GM10847 (cell line): ENCODE results near the gene CTBS.

Source experiments
- POLR2A ChIP-seq: IDR thresholded peaks from 2 replicates; pipeline ENCODE4 v1.6.1; 2011; ENCODE audit not compliant: insufficient read length; ENCODE audit errors: extremely low read depth

CTBS gene

GRCh38 chr1:84573967-84574842 lies at the start of gene CTBS:
CTBS (minus strand) TSS chr1:84574440; CDS start chr1:84574415, 25 bp downstream.
- TF ChIP-seq POLR2A: peak; percentile 98

DNA sequence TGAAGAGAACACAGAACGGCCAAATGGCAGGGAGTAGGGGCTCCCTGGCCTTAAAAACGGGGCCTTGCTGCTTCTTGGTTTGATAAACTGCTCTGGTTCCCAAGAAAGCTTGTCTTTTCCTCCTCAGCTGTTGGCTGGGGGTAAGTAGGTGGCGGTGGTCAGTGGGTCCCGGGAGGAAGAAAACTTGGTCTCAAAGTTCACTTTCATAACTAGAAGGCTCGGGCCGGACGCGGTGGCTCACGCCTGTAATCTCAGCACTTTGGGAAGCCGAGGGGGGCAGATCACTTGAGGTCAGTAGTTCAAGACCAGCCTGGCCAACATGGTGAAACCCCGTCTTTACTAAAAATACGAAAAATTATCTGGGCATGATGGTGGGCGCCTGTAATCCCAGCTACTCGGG lies 47.3 kb upstream of the CTBS start:
- no peak for TF ChIP-seq POLR2A

DNA sequence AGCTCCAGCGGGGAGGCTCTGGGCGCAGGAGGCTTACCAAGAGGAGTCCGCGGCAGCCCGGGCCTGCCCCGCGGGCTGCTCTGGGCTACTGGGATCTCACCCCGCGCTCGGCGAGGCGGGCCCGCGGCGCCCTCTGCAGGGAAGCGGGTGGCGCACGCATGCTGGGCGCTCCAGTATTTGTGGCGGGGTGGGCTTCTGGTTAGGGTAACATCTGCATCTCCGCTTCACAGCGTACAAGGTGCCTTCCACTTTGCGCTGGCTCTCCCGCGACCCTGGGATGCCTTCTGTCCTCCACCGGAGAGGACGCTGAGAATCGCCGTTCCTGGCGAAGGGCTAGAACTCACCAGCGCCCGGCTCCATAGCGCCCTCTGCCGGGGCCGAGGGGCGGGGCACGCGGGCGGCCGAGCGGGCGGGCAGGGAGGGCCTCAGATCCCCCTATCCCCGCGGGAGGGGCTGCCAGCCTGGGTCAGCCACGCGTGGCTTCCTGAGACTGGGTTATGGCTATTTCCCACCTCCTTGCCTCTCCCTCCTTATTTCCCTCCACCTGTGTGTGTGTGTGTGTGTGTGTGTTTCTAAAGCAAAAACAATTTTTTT lies 46.6 kb upstream of the CTBS start:
- no peak for TF ChIP-seq POLR2A

GRCh38 chr1:84619383-84620102 lies 45.3 kb upstream of the CTBS start:
- no peak for TF ChIP-seq POLR2A

- TF ChIP-seq POLR2A: no peak
Observed at GRCh38 chr1:84617349-84617748, 43.1 kb upstream of the CTBS start.

DNA sequence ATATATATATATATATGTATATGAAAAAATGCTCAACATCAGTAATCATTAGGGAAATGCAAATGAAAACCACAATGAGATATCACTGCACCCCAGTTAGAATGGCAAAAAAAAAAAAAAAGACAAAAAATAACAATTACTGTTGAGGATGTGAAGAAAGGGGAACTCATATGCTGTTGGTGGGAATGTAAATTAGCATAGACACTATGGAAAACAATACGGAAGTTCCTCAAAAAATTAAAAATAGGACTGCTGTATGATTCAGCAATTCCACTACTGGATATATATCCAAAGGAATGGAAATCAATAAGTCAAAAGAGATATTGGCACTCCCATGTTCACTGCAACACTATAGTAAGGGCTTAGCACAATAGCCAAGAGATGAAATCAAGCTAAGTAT lies 41.5 kb upstream of the CTBS start:
- no peak for TF ChIP-seq POLR2A

DNA sequence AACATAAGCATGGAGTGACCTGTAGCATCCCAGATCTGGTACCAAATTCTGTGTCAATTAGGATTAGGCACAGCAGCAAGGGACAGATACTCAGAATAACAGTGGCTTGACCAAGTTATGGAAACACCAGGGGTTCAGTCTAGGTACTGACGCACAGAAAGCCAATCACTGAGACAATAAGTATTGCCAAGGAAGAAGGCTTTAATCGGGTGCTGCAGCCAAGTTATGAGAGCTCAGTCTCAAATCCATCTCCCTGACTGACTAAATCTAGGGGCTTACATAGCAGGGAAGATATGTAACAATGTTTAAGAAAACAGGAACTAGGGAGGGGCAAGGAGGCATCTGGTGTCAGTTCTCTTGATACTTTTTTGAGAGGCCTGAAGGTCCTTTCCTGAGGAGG lies 39.6 kb upstream of the CTBS start:
- no peak for TF ChIP-seq POLR2A

DNA sequence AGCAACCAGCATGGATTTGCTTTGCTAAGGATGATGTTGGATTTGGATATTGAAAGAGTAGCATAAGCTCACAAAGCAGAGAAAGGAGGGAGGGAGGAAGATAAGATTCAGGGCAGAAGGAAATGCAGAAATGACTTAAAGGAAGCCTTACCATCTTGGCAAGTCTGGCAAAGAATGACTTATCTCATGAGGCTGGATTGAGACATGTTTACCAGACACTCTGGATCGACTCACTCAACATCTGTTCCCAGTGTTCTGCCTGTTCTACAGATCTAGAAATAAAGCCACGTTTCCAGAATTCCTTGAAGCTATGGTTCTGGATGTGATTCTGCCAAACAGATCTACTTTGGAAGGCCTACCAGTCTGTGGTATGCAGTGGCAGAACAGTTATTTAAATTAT lies 38.8 kb upstream of the CTBS start:
- no peak for TF ChIP-seq POLR2A

DNA sequence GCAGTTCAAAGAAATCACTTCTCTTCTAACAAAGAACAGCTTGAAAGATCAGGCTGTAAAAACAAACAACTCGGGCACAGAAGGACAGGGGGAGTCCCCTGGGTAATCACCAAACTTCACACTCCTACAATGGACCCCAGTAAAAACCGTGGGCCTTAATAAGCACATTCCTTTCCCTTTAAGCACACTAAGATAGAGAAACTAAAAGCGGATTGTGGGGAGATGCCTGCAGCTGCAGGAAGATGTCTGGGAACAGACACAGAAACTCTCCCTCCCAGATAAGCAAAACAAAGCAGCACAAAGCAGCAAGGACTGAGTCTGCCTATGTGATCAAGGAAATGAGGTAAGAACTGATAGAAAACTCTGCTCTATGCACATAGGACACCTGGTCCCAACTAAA lies 37.6 kb upstream of the CTBS start:
- no peak for TF ChIP-seq POLR2A

GRCh38 chr1:84611091-84611490 lies 36.9 kb upstream of the CTBS start:
- TF ChIP-seq POLR2A: no peak

- TF ChIP-seq POLR2A: no peak
Observed at GRCh38 chr1:84606977-84607376, 32.7 kb upstream of the CTBS start.

GRCh38 chr1:84605157-84605556 lies 30.9 kb upstream of the CTBS start:
- no peak for TF ChIP-seq POLR2A

- TF ChIP-seq POLR2A: no peak
Observed at GRCh38 chr1:84603941-84604830, 29.9 kb upstream of the CTBS start.

GRCh38 chr1:84603223-84603622 lies 29.0 kb upstream of the CTBS start:
- TF ChIP-seq POLR2A: no peak

- TF ChIP-seq POLR2A: no peak
Observed at GRCh38 chr1:84600796-84601195, 26.6 kb upstream of the CTBS start.
